ENCODE results near the gene KMT5C.

KMT5C gene

DNA sequence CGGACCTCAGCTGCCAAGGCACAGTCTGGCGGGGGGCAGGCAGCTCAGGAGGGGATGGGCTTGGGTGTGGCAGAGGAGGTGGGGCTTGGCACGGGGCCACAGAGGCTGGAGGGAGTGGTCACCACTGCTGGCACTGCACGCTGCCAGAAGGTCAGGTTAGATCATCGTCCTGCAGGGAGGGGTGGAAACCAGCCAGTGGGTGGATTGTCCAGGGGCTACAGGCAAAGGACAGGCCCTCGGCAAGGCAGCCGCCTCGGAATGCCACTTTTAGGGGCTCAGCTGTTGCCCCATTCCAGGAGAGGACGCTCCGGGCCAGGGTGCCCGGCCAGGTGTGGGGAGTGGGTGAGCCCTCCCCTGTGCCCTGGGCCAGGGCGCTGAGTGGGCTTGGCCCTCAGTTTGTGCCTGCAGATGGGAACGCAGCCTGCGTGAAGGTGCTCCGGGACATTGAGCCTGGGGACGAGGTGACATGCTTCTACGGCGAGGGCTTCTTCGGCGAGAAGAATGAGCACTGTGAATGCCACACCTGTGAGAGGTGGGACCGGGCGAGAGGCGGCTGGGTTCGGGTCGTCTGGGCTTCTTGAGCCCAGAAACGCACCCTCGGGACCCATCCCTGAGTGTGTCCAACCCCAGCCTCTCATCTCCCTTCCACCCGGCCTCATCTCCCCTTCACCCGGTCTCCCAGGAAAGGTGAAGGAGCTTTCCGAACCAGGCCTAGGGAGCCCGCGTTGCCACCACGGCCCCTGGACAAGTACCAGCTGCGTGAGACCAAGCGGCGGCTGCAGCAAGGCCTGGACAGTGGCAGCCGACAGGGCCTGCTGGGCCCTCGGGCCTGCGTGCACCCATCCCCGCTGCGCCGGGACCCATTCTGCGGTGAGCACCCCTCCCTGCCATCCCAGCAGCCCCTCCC is 6.4 kb downstream of the KMT5C start (continued):
- TF ChIP-seq, protein P1, sequence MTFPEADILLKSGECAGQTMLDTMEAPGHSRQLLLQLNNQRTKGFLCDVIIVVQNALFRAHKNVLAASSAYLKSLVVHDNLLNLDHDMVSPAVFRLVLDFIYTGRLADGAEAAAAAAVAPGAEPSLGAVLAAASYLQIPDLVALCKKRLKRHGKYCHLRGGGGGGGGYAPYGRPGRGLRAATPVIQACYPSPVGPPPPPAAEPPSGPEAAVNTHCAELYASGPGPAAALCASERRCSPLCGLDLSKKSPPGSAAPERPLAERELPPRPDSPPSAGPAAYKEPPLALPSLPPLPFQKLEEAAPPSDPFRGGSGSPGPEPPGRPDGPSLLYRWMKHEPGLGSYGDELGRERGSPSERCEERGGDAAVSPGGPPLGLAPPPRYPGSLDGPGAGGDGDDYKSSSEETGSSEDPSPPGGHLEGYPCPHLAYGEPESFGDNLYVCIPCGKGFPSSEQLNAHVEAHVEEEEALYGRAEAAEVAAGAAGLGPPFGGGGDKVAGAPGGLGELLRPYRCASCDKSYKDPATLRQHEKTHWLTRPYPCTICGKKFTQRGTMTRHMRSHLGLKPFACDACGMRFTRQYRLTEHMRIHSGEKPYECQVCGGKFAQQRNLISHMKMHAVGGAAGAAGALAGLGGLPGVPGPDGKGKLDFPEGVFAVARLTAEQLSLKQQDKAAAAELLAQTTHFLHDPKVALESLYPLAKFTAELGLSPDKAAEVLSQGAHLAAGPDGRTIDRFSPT (tag by site-specific recombination; IDR thresholded peaks at IDR 0.05), result no peak
- TF ChIP-seq, protein P2, sequence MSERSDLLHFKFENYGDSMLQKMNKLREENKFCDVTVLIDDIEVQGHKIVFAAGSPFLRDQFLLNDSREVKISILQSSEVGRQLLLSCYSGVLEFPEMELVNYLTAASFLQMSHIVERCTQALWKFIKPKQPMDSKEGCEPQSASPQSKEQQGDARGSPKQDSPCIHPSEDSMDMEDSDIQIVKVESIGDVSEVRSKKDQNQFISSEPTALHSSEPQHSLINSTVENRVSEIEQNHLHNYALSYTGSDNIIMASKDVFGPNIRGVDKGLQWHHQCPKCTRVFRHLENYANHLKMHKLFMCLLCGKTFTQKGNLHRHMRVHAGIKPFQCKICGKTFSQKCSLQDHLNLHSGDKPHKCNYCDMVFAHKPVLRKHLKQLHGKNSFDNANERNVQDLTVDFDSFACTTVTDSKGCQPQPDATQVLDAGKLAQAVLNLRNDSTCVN (tag by site-specific recombination; optimal IDR thresholded peaks at IDR 0.05), result no peak
- TF ChIP-seq WT1 (tag by site-specific recombination; IDR thresholded peaks at IDR 0.05) (no peak), ZNF768 (tag by site-specific recombination; IDR thresholded peaks at IDR 0.05) (no peak), ZNF433 (tag by site-specific recombination; IDR thresholded peaks at IDR 0.05; ENCODE audit: low read depth) (no peak), KLF8 (tag by site-specific recombination; IDR thresholded peaks at IDR 0.05) (peak; percentile 67; the same call in 1 of the 2 replicates), BCL11A (tag by site-specific recombination; IDR thresholded peaks at IDR 0.05; ENCODE audit: low read depth) (no peak), ZNF624 (tag by site-specific recombination; IDR thresholded peaks at IDR 0.05) (no peak), ZNF341 (tag by site-specific recombination; IDR thresholded peaks at IDR 0.05; ENCODE audit: low read depth) (peak; percentile 95), ZNF23 (tag by site-specific recombination; IDR thresholded peaks at IDR 0.05; ENCODE audit: borderline replicate concordance) (no peak), ZNF596 (tag by site-specific recombination; IDR thresholded peaks at IDR 0.05) (no peak), ZNF37A (tag by site-specific recombination; IDR thresholded peaks at IDR 0.05) (no peak), GLI4 (tag by site-specific recombination; IDR thresholded peaks at IDR 0.05) (no peak), ZBTB8A (tag by site-specific recombination; IDR thresholded peaks at IDR 0.05) (0 out of 2 replicates have a peak, but pooled peaks have one; percentile 27), ZNF629 (tag by site-specific recombination; IDR thresholded peaks at IDR 0.05) (no peak), HOXD13 (CRISPR knock-in tag; IDR thresholded peaks at IDR 0.05; ENCODE audit: borderline replicate concordance) (no peak), ZNF223 (tag by site-specific recombination; IDR thresholded peaks at IDR 0.05) (no peak), ZNF221 (tag by site-specific recombination; IDR thresholded peaks at IDR 0.05; ENCODE audit: borderline replicate concordance) (no peak), ZNF561 (tag by site-specific recombination; IDR thresholded peaks at IDR 0.05; ENCODE audit: borderline replicate concordance) (no peak), KLF16 (tag by site-specific recombination; IDR thresholded peaks at IDR 0.05) (no peak), ZNF350 (tag by site-specific recombination; IDR thresholded peaks at IDR 0.05) (no peak), YY1 (tag by site-specific recombination; IDR thresholded peaks at IDR 0.05) (no peak), ZNF549 (tag by site-specific recombination; IDR thresholded peaks at IDR 0.05) (no peak), KLF10 (tag by site-specific recombination; IDR thresholded peaks at IDR 0.05) (peak; percentile 54; the same call in 1 of the 2 replicates)
- TF ChIP-seq, protein P3, sequence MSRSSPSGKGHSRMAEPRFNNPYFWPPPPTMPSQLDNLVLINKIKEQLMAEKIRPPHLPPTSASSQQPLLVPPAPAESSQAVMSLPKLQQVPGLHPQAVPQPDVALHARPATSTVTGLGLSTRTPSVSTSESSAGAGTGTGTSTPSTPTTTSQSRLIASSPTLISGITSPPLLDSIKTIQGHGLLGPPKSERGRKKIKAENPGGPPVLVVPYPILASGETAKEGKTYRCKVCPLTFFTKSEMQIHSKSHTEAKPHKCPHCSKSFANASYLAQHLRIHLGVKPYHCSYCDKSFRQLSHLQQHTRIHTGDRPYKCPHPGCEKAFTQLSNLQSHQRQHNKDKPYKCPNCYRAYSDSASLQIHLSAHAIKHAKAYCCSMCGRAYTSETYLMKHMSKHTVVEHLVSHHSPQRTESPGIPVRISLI (tag by site-specific recombination; IDR thresholded peaks at IDR 0.05), result no peak
- TF ChIP-seq, protein P4, sequence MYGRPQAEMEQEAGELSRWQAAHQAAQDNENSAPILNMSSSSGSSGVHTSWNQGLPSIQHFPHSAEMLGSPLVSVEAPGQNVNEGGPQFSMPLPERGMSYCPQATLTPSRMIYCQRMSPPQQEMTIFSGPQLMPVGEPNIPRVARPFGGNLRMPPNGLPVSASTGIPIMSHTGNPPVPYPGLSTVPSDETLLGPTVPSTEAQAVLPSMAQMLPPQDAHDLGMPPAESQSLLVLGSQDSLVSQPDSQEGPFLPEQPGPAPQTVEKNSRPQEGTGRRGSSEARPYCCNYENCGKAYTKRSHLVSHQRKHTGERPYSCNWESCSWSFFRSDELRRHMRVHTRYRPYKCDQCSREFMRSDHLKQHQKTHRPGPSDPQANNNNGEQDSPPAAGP (tag by site-specific recombination; IDR thresholded peaks at IDR 0.05), result peak; percentile 65
- TF ChIP-seq, protein P5, sequence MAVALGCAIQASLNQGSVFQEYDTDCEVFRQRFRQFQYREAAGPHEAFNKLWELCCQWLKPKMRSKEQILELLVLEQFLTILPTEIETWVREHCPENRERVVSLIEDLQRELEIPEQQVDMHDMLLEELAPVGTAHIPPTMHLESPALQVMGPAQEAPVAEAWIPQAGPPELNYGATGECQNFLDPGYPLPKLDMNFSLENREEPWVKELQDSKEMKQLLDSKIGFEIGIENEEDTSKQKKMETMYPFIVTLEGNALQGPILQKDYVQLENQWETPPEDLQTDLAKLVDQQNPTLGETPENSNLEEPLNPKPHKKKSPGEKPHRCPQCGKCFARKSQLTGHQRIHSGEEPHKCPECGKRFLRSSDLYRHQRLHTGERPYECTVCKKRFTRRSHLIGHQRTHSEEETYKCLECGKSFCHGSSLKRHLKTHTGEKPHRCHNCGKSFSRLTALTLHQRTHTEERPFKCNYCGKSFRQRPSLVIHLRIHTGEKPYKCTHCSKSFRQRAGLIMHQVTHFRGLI (tag by site-specific recombination; IDR thresholded peaks at IDR 0.05), result no peak
- TF ChIP-seq, protein P6, sequence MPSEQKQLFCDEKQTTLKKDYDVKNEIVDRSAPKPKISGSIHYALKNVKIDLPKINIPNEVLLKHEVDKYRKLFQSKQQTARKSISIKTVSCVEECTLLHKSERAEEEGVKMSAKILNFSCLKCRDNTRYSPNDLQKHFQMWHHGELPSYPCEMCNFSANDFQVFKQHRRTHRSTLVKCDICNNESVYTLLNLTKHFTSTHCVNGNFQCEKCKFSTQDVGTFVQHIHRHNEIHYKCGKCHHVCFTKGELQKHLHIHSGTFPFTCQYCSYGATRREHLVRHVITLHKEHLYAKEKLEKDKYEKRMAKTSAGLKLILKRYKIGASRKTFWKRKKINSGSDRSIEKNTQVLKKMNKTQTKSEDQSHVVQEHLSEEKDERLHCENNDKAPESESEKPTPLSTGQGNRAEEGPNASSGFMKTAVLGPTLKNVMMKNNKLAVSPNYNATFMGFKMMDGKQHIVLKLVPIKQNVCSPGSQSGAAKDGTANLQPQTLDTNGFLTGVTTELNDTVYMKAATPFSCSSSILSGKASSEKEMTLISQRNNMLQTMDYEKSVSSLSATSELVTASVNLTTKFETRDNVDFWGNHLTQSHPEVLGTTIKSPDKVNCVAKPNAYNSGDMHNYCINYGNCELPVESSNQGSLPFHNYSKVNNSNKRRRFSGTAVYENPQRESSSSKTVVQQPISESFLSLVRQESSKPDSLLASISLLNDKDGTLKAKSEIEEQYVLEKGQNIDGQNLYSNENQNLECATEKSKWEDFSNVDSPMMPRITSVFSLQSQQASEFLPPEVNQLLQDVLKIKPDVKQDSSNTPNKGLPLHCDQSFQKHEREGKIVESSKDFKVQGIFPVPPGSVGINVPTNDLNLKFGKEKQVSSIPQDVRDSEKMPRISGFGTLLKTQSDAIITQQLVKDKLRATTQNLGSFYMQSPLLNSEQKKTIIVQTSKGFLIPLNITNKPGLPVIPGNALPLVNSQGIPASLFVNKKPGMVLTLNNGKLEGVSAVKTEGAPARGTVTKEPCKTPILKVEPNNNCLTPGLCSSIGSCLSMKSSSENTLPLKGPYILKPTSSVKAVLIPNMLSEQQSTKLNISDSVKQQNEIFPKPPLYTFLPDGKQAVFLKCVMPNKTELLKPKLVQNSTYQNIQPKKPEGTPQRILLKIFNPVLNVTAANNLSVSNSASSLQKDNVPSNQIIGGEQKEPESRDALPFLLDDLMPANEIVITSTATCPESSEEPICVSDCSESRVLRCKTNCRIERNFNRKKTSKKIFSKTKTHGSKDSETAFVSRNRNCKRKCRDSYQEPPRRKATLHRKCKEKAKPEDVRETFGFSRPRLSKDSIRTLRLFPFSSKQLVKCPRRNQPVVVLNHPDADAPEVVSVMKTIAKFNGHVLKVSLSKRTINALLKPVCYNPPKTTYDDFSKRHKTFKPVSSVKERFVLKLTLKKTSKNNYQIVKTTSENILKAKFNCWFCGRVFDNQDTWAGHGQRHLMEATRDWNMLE (tag by site-specific recombination; conservative IDR thresholded peaks at IDR 0.05; ENCODE audit: low read depth), result no peak
